B cell (primary cell): Measurements from ENCODE around the gene COPS4. TPM values are rescaled to one million over a fixed set of nuclear protein-coding genes. Genes with fewer than 3 reads are reported as not detected.
"Not testable (repeated sequence)": the region's sequence is repeated elsewhere in the genome, so short reads cannot be mapped to it uniquely, and the experiment has no call there.

Experiments used
- ATAC-seq: fragments of 200-7000 bp; cut with Tn5 transposase; one replicate; pipeline ENCODE4 v1.10.0; 2021; ENCODE audit warnings: low read depth, mild to moderate bottlenecking, moderate number of reproducible peaks, moderate library complexity
- CTCF ChIA-PET: fragments of 350-600 bp; sonication (Branson Sonifier 250); formaldehyde crosslinking; loops from one replicate; lab custom pipeline; 2021; ENCODE audit warnings: antibody characterized with exemption, inconsistent platforms; lab: Charles Lee
- POLR2A ChIA-PET: fragments of 350-600 bp; sonication (Branson Sonifier 250); formaldehyde crosslinking; loops from one replicate; lab custom pipeline; 2021; ENCODE audit warnings: antibody characterized with exemption; lab: Charles Lee
- DNase-seq: peaks from one replicate; pipeline ENCODE4 v3.0.0; 2013
- H2AFZ ChIP-seq: 2 replicates; pipeline ENCODE4 v1.6.1; 2012; ENCODE audit warnings: mild to moderate bottlenecking, low read depth, low read length; ENCODE audit not compliant: insufficient read depth, poor library complexity, severe bottlenecking
- H3K27ac ChIP-seq, 2 donors: 1 replicate in 1 of 2; 2 replicates in 1 of 2; pipeline ENCODE4 v1.5.1; 2012 to 2013; ENCODE audit warnings: low read length in 2 of 2, mild to moderate bottlenecking in 2 of 2, moderate library complexity in 1 of 2
- H3K27me3 ChIP-seq, 4 experiments: fragments of 200-600 bp in 1 of 4; sonication (generic) in 1 of 4; replicated peaks in 1 of 4; 1 replicate in 2 of 4; 2 replicates in 2 of 4; pipeline versions ENCODE4 v1.6.1 to v1.7.0; 2013 to 2016; ENCODE audit warnings: low read length in 3 of 4, mild to moderate bottlenecking in 2 of 4, mixed read lengths in 1 of 4, moderate library complexity in 1 of 4; ENCODE audit not compliant: insufficient read depth in 4 of 4, control insufficient read depth in 3 of 4; ENCODE audit errors: control extremely low read depth in 1 of 4
- H3K36me3 ChIP-seq, 2 experiments: replicated peaks in 1 of 2; 1 replicate in 1 of 2; 2 replicates in 1 of 2; pipeline versions ENCODE4 v1.6.1 to v1.7.1; 2013; ENCODE audit warnings: low read length in 1 of 2; ENCODE audit not compliant: insufficient read depth in 2 of 2, control insufficient read depth in 1 of 2; ENCODE audit errors: control extremely low read depth in 1 of 2, extremely low read depth in 1 of 2
- H3K4me1 ChIP-seq, 2 donors: fragments of 200-600 bp in 1 of 2; sonication (generic) in 1 of 2; 1 replicate in 1 of 2; 2 replicates in 1 of 2; pipeline versions ENCODE4 v1.5.1 to v1.6.1; 2013 to 2017; ENCODE audit warnings: low read length in 2 of 2; ENCODE audit not compliant: control insufficient read depth in 2 of 2, insufficient read depth in 2 of 2
- H3K4me2 ChIP-seq: replicated peaks from 2 replicates; pipeline ENCODE3; 2012; ENCODE audit warnings: mild to moderate bottlenecking, low read depth, low read length; ENCODE audit not compliant: poor library complexity, severe bottlenecking
- H3K4me3 ChIP-seq, 5 experiments: fragments of 200-600 bp in 1 of 5; sonication (generic) in 1 of 5; 1 replicate in 3 of 5; 2 replicates in 2 of 5; pipeline versions ENCODE4 v1.5.1 to v1.7.0; 2011 to 2016; ENCODE audit warnings: low read length in 4 of 5, mild to moderate bottlenecking in 4 of 5, low read depth in 2 of 5, control low read depth in 1 of 5, moderate library complexity in 1 of 5; ENCODE audit not compliant: insufficient read depth in 1 of 5; ENCODE audit errors: control extremely low read depth in 1 of 5, extremely low read depth in 1 of 5
- H3K79me2 ChIP-seq: fragments of 200-600 bp; sonication (generic); one replicate; pipeline ENCODE4 v1.6.0; 2016; ENCODE audit warnings: low read length; ENCODE audit not compliant: control insufficient read depth, insufficient read depth
- H3K9ac ChIP-seq: fragments of 200-600 bp; sonication (generic); 2 replicates; pipeline ENCODE4 v1.6.1; 2017; ENCODE audit warnings: mild to moderate bottlenecking, low read length, moderate library complexity
- H3K9me3 ChIP-seq, 3 donors: one replicate each; pipeline versions ENCODE4 v1.6.1 to v1.7.1; 2013; ENCODE audit warnings: low read length in 2 of 3; ENCODE audit not compliant: control insufficient read depth in 2 of 3, insufficient read depth in 1 of 3; ENCODE audit errors: control extremely low read depth in 1 of 3
- H4K20me1 ChIP-seq: 2 replicates; pipeline ENCODE4 v1.6.0; 2012; ENCODE audit warnings: mild to moderate bottlenecking, low read length; ENCODE audit not compliant: insufficient read depth, control insufficient read depth, poor library complexity, severe bottlenecking
- H3K27ac Mint-ChIP-seq: one replicate; pipeline ENCODE4 v1.8.0; 2021; ENCODE audit warnings: mixed read lengths
- H3K27me3 Mint-ChIP-seq: one replicate; pipeline ENCODE4 v1.8.0; 2021; ENCODE audit warnings: mixed read lengths
- H3K4me1 Mint-ChIP-seq: one replicate; pipeline ENCODE4 v1.8.0; 2021; ENCODE audit warnings: mixed read lengths
- H3K4me3 Mint-ChIP-seq: one replicate; pipeline ENCODE4 v1.8.0; 2021; ENCODE audit warnings: mixed read lengths
- H3K9me3 Mint-ChIP-seq: one replicate; pipeline ENCODE4 v1.8.0; 2022; ENCODE audit warnings: mixed read lengths; ENCODE audit not compliant: insufficient read depth
- CTCF ChIP-seq: fragments of 200-600 bp; IDR thresholded peaks from one replicate; pipeline ENCODE4 v1.8.0; 2022; ENCODE audit warnings: antibody characterized with exemption, mild to moderate bottlenecking
- WGBS: methylation state at CpG from one replicate; pipeline ENCODE4 v1.1.5; 2013; ENCODE audit warnings: missing lambda C conversion rate; ENCODE audit not compliant: insufficient coverage; 5-methylcytosine and 5-hydroxymethylcytosine counted together
- intact Hi-C: fragments of 100-400 bp; cut with micrococcal nuclease; formaldehyde crosslinking; loops from one replicate; pipeline ENCODE4 v1.10.0; 2022
- polyA plus RNA-seq: library from polyadenylated mRNA; depleted of rRNA; stranded (reverse); fragments of >200 nt; gene quantifications from 2 replicates; pipeline ENCODE4 v1.2.3, GENCODE V29; 2012
- total RNA-seq, 2 donors: library from RNA; stranded (reverse); fragments of 120-200 nt in 1 of 2; gene quantifications; 1 replicate in 1 of 2; 2 replicates in 1 of 2; pipeline versions ENCODE4 v1.2.3 to v1.2.4, GENCODE V29; 2013 to 2022

COPS4 gene
- total and polyA plus RNA-seq, 2 donors (not counting 1 experiment from before 2014, with no cell fraction given), result 12.0 to 24.5 TPM

DNA sequence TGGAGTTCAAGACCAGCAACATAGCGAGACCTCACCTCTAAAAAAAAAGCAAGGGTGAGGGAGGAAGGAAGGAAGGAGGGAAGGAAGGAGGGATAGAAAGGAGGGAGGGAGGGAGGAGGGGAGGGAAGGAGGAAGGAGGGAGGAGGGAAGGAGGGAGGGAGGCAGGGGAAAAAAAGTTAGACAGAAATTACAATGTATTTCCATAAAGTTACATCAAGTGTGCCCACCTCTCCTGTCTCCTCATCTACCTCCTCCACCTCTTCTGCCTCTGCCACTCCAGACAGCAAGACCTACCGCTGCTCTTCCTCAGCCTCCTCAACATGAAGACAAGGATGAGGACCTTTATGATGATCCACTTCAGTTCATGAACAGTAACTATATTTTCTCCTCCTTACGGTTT lies 32.7 kb upstream of the COPS4 start:
- H3K79me2 ChIP-seq, result peaks cover 91% of the 10 kb centered on the region
- no peak for ATAC-seq
- no peak overlapping the region for H3K4me2 ChIP-seq
- no peak overlapping the region for H2AFZ ChIP-seq
- H3K9me3 Mint-ChIP-seq, result no peaks in the 10 kb centered on the region
- H3K27me3 Mint-ChIP-seq, result no peaks in the 10 kb centered on the region
- intact Hi-C loops, result no loop called here
- H3K27ac Mint-ChIP-seq, result no peak overlapping the region
- CTCF ChIA-PET, result interaction anchor here (0.8 kb wide), 1 partner anchor 9 kb away, joined by 4 read pairs; no protein-coding TSS in a partner anchor
- no peak for DNase-seq
- peaks cover 12% of the 10 kb centered on the region for H4K20me1 ChIP-seq
- no peaks in the 10 kb centered on the region for H3K4me1 ChIP-seq
- 95% methylated on average over 2 of the region's 3 CpGs for WGBS
- POLR2A ChIA-PET, result no interaction called here
- no peak overlapping the region for H3K4me3 Mint-ChIP-seq
- H3K27me3 ChIP-seq, result no peaks in the 10 kb centered on the region
- no peak overlapping the region for H3K4me3 ChIP-seq
- no peak for TF ChIP-seq CTCF
- H3K27ac ChIP-seq, result no peak overlapping the region
- H3K9me3 ChIP-seq, result no peaks in the 10 kb centered on the region
- no peaks in the 10 kb centered on the region for H3K36me3 ChIP-seq
- H3K4me1 Mint-ChIP-seq, result peaks cover 13% of the 10 kb centered on the region
- no peak overlapping the region for H3K9ac ChIP-seq

DNA sequence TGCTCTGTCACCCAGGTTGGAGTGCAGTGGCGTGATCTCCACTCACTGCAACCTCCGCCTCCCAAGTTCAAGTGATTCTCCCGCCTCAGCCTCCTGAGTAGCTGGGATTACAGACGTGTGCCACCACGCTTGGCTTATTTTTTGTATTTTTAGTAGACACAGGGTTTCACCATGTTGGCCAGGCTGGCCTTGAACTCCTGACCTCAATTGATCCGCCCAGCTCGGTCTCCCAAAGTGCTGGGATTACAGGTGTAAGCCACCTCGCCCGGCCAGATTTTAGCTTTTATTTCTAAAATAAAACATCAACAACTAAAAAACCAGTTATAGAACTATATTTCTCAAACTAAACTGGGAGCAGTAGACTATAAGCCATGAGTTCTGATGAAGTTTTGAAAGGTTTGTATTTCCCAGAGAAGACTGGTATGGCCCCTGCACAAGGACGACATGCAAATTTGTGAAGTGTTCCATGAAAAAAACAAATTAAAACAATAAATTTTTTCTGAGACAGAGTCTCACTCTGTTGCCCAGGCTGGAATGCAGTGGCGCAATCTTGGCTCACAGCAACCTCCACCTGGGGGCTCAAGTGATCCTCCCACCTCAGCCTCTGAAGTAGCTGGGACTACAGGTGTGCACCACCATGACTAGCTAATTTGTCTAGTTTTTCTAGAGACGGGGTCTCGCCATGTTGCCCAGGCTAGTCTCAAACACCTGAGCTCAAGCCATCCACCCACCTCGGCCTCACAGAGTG lies 31.8 kb upstream of the COPS4 start:
- H2AFZ ChIP-seq, ATAC-seq, H3K27me3 Mint-ChIP-seq, H3K9me3 ChIP-seq, H3K4me3 ChIP-seq, H3K9me3 Mint-ChIP-seq, H3K36me3 ChIP-seq, DNase-seq, POLR2A ChIA-PET, H3K27ac Mint-ChIP-seq, H3K27ac ChIP-seq, H3K27me3 ChIP-seq, H3K9ac ChIP-seq, H3K4me1 ChIP-seq, CTCF ChIA-PET, H3K4me2 ChIP-seq, H3K4me3 Mint-ChIP-seq, intact Hi-C loops: not testable (repeated sequence)
- peaks cover 94% of the 10 kb centered on the region for H3K79me2 ChIP-seq
- H4K20me1 ChIP-seq, result peaks cover 12% of the 10 kb centered on the region
- WGBS, result 98% methylated on average over 7 of the region's 14 CpGs
- peaks cover 18% of the 10 kb centered on the region for H3K4me1 Mint-ChIP-seq
